ENCODE measurements around the gene GRIK1.

Gene GRIK1

GRCh38 chr21:29673096-29673610 is 266.6 kb downstream of the GRIK1 start:
- Histone ChIP-seq H3K9me2 (replicated peaks; ENCODE audit: control insufficient read depth, low read length) (no peaks in the 10 kb centered on the region), H3K4me3 (ENCODE audit: low read length) (no peak overlapping the region), H3K4me1 (ENCODE audit: control insufficient read depth, low read length) (peaks cover 49% of the 10 kb centered on the region), H4K20me1 (ENCODE audit: control insufficient read depth, insufficient read depth, low read depth, low read length) (no peaks in the 10 kb centered on the region), H3K9me3 (ENCODE audit: control insufficient read depth, insufficient read depth, low read length) (no peaks in the 10 kb centered on the region), H3K4me2 (ENCODE audit: low read length) (no peak overlapping the region), H3F3A (ENCODE audit: control insufficient read depth, insufficient read depth) (peaks cover 16% of the 10 kb centered on the region), H3K27ac (ENCODE audit: low read depth, low read length) (no peak overlapping the region), H3K36me3 (ENCODE audit: control insufficient read depth, low read length) (no peaks in the 10 kb centered on the region; the same call in 1 of the 2 replicates), H3K79me2 (ENCODE audit: control insufficient read depth, low read length) (no peaks in the 10 kb centered on the region), H3K27me3 (ENCODE audit: control insufficient read depth, low read length) (no peaks in the 10 kb centered on the region)
- no peak for TF ChIP-seq EZH2phosphoT487 (IDR thresholded peaks at IDR 0.05; ENCODE audit: borderline replicate concordance, low read length)
- TF ChIP-seq CTCF (IDR thresholded peaks at IDR 0.05; ENCODE audit: low read depth, low read length, poor library complexity, severe bottlenecking): no peak

GRCh38 chr21:29671728-29672127 is 268.1 kb downstream of the GRIK1 start:
- Histone ChIP-seq H3K4me1 (ENCODE audit: control insufficient read depth, low read length) (peaks cover 47% of the 10 kb centered on the region), H4K20me1 (ENCODE audit: control insufficient read depth, insufficient read depth, low read depth, low read length) (no peaks in the 10 kb centered on the region), H3K79me2 (ENCODE audit: control insufficient read depth, low read length) (no peaks in the 10 kb centered on the region), H3K36me3 (ENCODE audit: control insufficient read depth, low read length) (no peaks in the 10 kb centered on the region; the same call in 1 of the 2 replicates), H3K9me3 (ENCODE audit: control insufficient read depth, insufficient read depth, low read length) (no peaks in the 10 kb centered on the region), H3F3A (ENCODE audit: control insufficient read depth, insufficient read depth) (peaks cover 11% of the 10 kb centered on the region), H3K27me3 (ENCODE audit: control insufficient read depth, low read length) (no peaks in the 10 kb centered on the region), H3K4me2 (ENCODE audit: low read length) (no peak overlapping the region), H3K4me3 (ENCODE audit: low read length) (no peak overlapping the region), H3K9me2 (replicated peaks; ENCODE audit: control insufficient read depth, low read length) (no peaks in the 10 kb centered on the region), H3K27ac (ENCODE audit: low read depth, low read length) (no peak overlapping the region)
- TF ChIP-seq EZH2phosphoT487 (IDR thresholded peaks at IDR 0.05; ENCODE audit: borderline replicate concordance, low read length): no peak
- peak; percentile 46 for TF ChIP-seq CTCF (IDR thresholded peaks at IDR 0.05; ENCODE audit: low read depth, low read length, poor library complexity, severe bottlenecking)

- Histone ChIP-seq H3K79me2 (ENCODE audit: control insufficient read depth, low read length) (no peaks in the 10 kb centered on the region), H3K27me3 (ENCODE audit: control insufficient read depth, low read length) (no peaks in the 10 kb centered on the region), H4K20me1 (ENCODE audit: control insufficient read depth, insufficient read depth, low read depth, low read length) (no peaks in the 10 kb centered on the region), H3K4me1 (ENCODE audit: control insufficient read depth, low read length) (peaks cover 32% of the 10 kb centered on the region), H3K4me2 (ENCODE audit: low read length) (no peak overlapping the region), H3K9me3 (ENCODE audit: control insufficient read depth, insufficient read depth, low read length) (no peaks in the 10 kb centered on the region), H3K9me2 (replicated peaks; ENCODE audit: control insufficient read depth, low read length) (no peaks in the 10 kb centered on the region), H3K4me3 (ENCODE audit: low read length) (no peak overlapping the region), H3F3A (ENCODE audit: control insufficient read depth, insufficient read depth) (peaks cover 5% of the 10 kb centered on the region; the same call in 1 of the 2 replicates), H3K27ac (ENCODE audit: low read depth, low read length) (no peak overlapping the region), H3K36me3 (ENCODE audit: control insufficient read depth, low read length) (no peaks in the 10 kb centered on the region; the same call in 1 of the 2 replicates)
- TF ChIP-seq EZH2phosphoT487 (IDR thresholded peaks at IDR 0.05; ENCODE audit: borderline replicate concordance, low read length) (no peak), CTCF (IDR thresholded peaks at IDR 0.05; ENCODE audit: low read depth, low read length, poor library complexity, severe bottlenecking) (no peak)
These were observed 269.6 kb downstream of the GRIK1 start for GRCh38 chr21:29670228-29670627.

Data from DOHH2 (cell line).